PFSK-1 (cell line): ENCODE data around the gene ZNF212.

ENCODE experiments used
- FOXP2 ChIP-seq: optimal IDR thresholded peaks from 2 replicates; pipeline ENCODE3; 2011; ENCODE audit warnings: borderline replicate concordance, control low read depth, inconsistent platforms; ENCODE audit not compliant: insufficient read depth; ENCODE audit errors: extremely low read length, extremely low read depth
- POLR2AphosphoS5 ChIP-seq: IDR thresholded peaks from 2 replicates; pipeline ENCODE4 v1.6.1; 2012; ENCODE audit warnings: low read depth, mild to moderate bottlenecking, control low read depth, low read length, moderate library complexity
- REST ChIP-seq, 2 experiments: IDR thresholded peaks; 2 replicates each; pipeline versions ENCODE4 v1.6.1 to v1.8.0; 2011 to 2012; ENCODE audit warnings: low read depth in 2 of 2, low read length in 2 of 2, control low read depth in 1 of 2, inconsistent platforms in 1 of 2, mild to moderate bottlenecking in 1 of 2, moderate library complexity in 1 of 2; ENCODE audit not compliant: insufficient read depth in 1 of 2
- SIN3A ChIP-seq: IDR thresholded peaks from 2 replicates; pipeline ENCODE4 v1.6.1; 2012; ENCODE audit warnings: mild to moderate bottlenecking, low read length, moderate library complexity, borderline replicate concordance; ENCODE audit not compliant: insufficient read depth
- TAF1 ChIP-seq: IDR thresholded peaks from 2 replicates; pipeline ENCODE4 v1.6.1; 2012; ENCODE audit warnings: low read length, control low read depth, borderline replicate concordance; ENCODE audit not compliant: insufficient read depth

ZNF212 gene

GRCh38 chr7:149300620-149301285 lies 61.3 kb downstream of the ZNF212 start:
- TF ChIP-seq POLR2AphosphoS5 = no peak
- TF ChIP-seq TAF1 = no peak
- no peak for TF ChIP-seq SIN3A
- no peak for TF ChIP-seq REST (IDR thresholded peaks at IDR 0.05; ENCODE audit: insufficient read depth in 1 of 2, low read depth in 2 of 2, low read length in 2 of 2)
- no peak for TF ChIP-seq FOXP2

- TF ChIP-seq FOXP2 (no peak), REST (IDR thresholded peaks at IDR 0.05; ENCODE audit: insufficient read depth in 1 of 2, low read depth in 2 of 2, low read length in 2 of 2) (no peak), SIN3A (no peak), TAF1 (no peak), POLR2AphosphoS5 (no peak)
Observed at GRCh38 chr7:149302222-149302621, 62.8 kb downstream of the ZNF212 start.

DNA sequence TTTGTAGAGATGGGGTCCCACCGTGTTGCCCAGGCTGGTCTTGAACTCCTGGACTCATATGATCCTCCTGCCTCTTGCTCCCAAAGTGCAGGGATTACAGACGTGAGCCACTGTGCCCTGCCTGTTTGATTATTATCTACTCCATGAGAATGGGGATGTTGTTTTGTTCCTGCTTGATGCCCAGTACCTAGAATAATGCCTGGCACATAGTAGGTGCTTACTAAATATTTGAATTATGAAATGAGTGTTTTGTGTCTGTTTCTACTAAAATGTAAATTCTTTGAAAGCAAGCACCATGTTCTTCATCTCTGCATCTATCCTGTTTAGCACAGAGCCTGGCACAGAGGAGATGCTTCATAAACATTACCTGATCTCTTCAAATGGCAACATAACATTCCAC lies 63.4 kb downstream of the ZNF212 start:
- TF ChIP-seq TAF1 = no peak
- TF ChIP-seq REST (IDR thresholded peaks at IDR 0.05; ENCODE audit: insufficient read depth in 1 of 2, low read depth in 2 of 2, low read length in 2 of 2) = no peak
- TF ChIP-seq POLR2AphosphoS5 = no peak
- TF ChIP-seq SIN3A = no peak
- no peak for TF ChIP-seq FOXP2

GRCh38 chr7:149304006-149304405 lies 64.6 kb downstream of the ZNF212 start:
- TF ChIP-seq SIN3A (no peak), FOXP2 (no peak), REST (IDR thresholded peaks at IDR 0.05; ENCODE audit: insufficient read depth in 1 of 2, low read depth in 2 of 2, low read length in 2 of 2) (no peak), POLR2AphosphoS5 (no peak), TAF1 (no peak)
